ENCODE results near the gene RUBCN.

DNA sequence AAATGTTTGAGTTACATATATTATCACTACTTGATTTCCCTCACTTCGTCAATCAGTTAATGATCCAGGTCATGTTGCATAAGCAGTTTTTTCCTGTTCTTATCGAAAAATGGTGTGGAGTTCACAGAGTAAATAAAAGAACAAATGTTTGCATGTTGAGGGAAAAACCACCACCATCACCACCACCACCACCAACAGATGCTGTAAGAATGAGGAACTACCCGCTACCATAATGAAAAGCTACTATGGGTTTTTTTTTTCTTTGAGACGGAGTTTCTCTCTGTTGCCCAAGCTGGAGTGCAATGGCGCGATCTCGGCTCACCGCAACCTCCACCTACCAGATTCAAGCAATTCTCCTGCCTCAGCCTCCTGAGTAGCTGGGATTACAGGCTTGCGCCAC is 27.6 kb downstream of the RUBCN start:
- TF ChIP-seq, protein P1, sequence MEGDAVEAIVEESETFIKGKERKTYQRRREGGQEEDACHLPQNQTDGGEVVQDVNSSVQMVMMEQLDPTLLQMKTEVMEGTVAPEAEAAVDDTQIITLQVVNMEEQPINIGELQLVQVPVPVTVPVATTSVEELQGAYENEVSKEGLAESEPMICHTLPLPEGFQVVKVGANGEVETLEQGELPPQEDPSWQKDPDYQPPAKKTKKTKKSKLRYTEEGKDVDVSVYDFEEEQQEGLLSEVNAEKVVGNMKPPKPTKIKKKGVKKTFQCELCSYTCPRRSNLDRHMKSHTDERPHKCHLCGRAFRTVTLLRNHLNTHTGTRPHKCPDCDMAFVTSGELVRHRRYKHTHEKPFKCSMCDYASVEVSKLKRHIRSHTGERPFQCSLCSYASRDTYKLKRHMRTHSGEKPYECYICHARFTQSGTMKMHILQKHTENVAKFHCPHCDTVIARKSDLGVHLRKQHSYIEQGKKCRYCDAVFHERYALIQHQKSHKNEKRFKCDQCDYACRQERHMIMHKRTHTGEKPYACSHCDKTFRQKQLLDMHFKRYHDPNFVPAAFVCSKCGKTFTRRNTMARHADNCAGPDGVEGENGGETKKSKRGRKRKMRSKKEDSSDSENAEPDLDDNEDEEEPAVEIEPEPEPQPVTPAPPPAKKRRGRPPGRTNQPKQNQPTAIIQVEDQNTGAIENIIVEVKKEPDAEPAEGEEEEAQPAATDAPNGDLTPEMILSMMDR (IDR thresholded peaks at IDR 0.05) = no peak
- TF ChIP-seq EP300 (IDR thresholded peaks at IDR 0.05) (no peak), POLR2A (IDR thresholded peaks at IDR 0.05) (no peak)
